ENCODE measurements around the gene SMPDL3B.

GRCh38 chr1:27887215-27888021, 47.4 kb upstream of the SMPDL3B start:
- no peak for TF ChIP-seq POLR2A (IDR thresholded peaks at IDR 0.05)
- TF ChIP-seq, protein P1, sequence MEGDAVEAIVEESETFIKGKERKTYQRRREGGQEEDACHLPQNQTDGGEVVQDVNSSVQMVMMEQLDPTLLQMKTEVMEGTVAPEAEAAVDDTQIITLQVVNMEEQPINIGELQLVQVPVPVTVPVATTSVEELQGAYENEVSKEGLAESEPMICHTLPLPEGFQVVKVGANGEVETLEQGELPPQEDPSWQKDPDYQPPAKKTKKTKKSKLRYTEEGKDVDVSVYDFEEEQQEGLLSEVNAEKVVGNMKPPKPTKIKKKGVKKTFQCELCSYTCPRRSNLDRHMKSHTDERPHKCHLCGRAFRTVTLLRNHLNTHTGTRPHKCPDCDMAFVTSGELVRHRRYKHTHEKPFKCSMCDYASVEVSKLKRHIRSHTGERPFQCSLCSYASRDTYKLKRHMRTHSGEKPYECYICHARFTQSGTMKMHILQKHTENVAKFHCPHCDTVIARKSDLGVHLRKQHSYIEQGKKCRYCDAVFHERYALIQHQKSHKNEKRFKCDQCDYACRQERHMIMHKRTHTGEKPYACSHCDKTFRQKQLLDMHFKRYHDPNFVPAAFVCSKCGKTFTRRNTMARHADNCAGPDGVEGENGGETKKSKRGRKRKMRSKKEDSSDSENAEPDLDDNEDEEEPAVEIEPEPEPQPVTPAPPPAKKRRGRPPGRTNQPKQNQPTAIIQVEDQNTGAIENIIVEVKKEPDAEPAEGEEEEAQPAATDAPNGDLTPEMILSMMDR (IDR thresholded peaks at IDR 0.05), result no peak
- TF ChIP-seq EP300 (IDR thresholded peaks at IDR 0.05), result no peak

Data from stomach (tissue), 4 donors.